Dedifferentiated amniotic fluid mesenchymal stem cell (primary cell): Measurements from ENCODE around the gene RARA.

Experiments
- DNase-seq: peaks from one replicate; pipeline ENCODE4 v3.0.0-alpha.2; 2016; ENCODE audit errors: extremely low spot score

RARA gene

DNA sequence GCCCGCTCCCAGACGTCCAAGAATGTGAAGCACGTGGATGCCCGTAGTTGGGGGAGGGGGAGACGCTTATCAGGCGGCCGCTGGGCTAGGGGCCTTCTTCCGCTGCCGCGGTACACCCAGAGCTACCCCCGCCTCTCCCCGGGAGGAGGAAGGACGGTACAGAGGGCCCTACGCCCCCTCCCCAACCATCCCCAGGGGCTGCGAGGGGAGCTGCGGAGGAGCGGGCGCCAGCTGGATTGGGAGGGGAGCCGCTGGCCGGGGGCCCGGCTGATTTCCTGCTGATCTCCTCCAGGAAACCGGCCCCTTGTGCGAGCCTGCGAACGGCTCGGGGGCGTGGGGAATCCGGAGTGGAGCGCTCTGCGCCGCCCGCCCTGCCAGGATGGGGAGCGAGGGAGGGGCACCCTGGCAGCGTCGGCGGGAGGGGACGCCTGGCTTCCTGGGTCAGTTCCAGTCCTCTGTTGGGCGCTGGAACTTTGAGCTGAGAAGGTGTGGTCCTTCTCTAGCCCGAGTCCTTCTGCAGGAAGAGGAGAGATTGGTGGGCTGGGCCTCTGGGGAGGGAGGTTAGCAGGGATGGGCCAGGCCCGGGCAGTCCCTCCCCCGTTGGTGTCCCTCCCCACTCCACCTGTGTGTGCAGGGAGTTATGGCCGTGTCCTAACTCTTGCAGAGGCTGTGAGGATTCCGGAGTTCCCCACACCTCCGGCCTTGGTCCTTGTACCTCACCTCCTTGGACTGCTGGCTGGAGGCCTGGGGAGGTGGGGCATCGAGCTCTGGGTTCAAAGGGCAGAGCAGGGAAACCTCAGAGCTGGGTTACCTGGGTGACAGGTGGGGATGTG lies 36.4 kb downstream of the RARA start:
- DNase-seq = no peak

DNA sequence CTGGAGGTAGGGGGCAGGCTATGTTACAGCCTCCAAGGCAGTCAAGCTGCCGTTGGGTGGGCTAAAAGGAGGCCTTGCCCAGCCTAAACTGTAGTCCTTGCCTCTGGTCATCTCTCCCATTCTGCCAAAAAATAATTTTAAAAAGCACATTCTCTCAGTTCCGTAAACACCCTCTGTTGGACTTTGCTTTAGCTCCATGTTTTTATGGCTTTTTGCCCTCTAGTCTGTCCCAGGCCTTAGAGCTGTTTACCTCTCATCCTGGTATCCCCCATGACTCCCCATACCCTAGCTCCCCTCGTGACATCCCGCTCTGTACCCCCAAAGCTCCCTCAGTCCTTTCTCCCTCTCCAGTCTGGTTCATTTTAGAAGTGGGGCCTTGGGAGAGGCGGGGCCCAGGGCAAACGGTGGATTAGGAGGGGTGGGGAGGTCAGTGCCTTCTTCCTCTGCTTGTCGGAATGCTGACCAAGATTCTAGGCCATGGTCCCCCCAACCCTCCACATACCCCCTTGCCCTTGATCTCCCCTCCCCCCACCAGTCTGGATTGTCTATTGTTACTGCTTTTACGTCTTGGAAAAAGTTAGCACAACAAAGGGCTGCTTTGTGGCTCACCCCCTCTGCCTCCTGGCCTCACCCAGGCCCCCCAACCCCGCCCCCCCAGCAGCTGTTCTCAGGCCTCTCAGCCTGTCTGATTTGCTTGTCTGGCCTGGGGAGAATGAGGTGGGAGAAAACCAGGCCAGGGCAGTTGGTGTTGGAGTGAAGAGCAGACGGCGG lies 37.2 kb downstream of the RARA start:
- DNase-seq = no peak

DNA sequence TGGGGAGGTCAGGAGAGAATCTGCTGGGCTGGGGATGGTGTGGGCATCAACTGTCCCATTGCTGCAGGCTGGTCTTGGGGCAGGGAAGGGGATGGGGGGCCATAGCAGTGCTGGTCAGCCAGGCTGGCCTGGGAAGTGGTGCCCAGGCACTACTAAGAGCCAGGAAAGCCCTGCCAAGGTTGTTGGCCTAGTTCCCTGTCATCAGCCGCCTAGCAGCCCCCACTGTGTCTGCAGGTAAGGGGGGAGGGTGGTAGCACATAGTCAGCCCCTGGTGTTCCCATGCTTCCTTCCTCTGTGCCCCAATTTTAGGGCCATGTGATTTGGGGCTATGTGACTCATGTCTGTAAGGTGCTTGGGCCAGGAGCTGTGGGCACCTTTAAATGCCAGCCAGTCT lies 37.8 kb downstream of the RARA start:
- DNase-seq = no peak

DNA sequence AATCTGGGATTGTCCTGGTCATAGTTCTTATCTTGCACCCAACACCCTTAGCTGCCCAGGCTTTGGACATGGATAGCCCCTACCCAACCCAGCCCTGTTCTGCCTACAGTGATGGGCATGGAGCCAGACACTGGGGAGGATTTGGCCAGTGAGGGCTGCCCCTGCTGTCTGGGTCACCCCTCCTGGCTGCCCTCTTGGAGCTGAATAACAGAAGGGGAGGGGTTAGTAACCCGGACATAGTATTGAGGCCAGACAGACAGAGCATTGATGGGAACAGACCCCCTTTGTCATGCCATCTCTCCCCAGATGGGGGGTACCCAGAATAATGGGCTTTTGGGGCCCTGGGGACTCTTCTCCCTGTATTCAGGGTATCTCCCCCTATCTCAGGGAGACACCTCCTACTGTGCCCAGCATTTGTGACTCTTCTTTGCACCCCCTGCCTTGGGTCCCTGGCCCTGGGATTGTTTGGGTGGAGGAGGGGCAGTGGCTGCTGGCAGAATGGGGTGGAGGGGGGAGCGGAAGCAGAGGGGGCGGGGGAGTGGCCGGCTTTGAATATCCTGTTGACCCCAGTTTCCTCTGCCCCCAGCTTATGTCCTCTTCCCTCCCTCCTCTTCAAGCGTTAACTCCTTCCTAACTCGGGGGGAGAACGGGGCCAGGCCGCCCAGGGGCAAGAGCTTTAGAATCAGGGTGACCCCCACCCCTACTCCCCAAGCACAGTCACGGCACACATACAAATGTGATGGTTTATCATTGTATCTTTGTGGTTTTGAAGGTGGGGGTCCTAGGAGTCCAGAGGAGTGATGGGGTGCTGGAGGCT lies 38.5 kb downstream of the RARA start:
- DNase-seq = no peak

DNA sequence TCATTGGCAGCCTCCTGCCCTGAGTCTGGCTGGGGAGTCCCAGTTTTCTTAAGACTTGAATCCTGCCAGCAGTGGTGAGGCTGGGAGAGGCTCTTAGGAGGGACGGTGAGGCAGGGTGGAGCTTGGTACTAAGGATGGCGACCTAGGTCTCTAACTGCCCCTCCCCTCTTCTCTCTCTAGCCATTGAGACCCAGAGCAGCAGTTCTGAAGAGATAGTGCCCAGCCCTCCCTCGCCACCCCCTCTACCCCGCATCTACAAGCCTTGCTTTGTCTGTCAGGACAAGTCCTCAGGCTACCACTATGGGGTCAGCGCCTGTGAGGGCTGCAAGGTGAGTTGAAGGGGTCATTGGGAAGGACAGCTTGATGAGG lies 39.1 kb downstream of the RARA start:
- DNase-seq = no peak

DNA sequence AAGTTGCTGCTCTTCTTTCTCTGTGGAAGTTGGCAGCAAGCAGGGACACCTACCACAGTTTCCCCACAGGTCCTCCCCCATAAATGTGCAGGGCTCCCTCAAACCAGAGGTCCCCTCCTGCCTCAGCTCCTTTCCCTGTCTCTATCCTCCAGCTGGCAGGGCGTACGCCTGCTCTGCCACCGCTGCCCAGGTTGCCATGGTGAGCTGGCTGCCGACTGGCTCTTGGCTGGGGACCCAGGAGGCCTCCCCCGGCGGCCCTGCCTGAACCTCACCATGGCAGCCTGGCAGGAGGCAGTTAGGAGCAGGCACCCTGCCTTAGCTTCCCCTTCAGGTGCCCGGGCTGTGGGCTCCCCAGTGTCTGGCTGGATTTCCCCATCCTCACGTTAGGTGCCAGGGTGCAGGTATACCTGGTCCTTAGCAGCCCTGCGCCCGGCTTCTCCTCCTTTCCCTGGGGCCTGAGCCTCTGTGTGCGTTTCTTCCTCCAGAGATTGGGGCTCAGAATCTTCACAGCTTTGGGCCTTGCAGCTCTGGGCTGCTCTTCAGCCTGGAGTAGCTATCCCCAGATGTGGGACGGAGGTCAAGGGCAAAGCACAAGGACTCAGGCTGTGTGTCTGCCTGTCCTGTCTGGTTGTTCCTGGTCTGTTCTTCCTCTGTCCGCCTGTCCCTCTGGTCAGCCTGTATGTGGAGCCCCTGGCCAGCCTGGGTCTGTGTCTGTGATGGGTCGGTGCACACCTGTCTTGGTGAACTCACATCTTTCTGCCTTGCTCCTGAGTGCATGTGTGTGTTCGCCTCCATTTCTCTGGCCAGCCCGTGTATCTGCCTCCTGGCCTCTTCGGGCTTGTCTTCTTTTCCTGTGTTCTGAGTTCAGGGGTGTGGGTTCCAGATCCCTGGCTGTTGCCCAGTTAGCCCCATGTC lies 39.8 kb downstream of the RARA start:
- DNase-seq = no peak

DNA sequence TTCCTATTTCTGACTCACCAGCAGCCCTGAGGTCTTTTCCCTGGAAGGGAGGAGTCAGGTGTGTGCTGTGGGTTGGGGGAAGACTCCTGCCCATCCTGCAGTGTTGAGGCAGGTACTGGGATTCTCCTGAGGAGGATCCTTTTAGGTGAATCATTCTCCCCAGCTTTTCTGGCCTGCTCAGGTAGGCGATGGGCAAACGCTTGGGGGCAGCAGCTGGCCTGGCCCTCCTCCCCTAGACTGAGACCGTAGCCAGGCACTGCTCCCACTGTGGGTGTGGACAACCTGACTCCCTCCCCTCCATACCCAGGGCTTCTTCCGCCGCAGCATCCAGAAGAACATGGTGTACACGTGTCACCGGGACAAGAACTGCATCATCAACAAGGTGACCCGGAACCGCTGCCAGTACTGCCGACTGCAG lies 40.5 kb downstream of the RARA start:
- DNase-seq = no peak

DNA sequence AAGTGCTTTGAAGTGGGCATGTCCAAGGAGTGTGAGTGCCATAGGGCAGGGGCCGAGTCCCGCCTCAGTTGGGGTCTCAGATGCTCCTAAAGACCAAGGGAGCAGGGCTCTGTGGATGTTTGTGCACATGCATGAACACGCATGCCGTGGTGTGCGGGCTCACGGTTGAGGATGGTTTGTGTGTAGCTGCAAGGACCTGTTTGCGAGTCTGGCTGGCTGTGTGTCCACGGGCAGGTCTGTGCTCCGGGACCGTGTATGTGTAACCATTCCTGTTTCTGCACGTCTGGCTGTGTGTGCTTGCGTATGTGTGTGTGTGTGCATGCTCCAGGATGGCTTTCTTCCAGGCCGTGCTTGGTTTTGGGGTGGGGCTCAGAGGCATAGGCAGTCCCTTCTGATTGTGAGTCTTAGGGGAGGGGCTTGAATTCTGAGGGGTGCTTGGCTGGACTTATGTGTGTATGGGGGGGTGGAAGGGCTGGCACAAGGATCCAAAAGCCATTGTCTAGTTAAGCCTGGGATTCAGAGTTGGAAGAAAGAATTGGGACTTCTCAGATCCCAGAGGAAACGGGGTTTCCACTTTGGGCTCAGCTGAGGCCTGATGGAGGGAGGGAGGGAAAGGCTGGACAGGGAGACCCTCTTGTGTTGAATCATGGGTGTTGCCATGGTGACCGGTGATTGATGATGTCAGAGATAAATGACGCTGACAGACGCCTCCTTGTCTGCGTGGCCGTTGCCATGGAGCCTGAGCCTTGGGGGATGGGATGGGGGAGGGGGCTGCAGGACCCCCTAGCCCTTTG lies 41.1 kb downstream of the RARA start:
- DNase-seq = no peak

DNA sequence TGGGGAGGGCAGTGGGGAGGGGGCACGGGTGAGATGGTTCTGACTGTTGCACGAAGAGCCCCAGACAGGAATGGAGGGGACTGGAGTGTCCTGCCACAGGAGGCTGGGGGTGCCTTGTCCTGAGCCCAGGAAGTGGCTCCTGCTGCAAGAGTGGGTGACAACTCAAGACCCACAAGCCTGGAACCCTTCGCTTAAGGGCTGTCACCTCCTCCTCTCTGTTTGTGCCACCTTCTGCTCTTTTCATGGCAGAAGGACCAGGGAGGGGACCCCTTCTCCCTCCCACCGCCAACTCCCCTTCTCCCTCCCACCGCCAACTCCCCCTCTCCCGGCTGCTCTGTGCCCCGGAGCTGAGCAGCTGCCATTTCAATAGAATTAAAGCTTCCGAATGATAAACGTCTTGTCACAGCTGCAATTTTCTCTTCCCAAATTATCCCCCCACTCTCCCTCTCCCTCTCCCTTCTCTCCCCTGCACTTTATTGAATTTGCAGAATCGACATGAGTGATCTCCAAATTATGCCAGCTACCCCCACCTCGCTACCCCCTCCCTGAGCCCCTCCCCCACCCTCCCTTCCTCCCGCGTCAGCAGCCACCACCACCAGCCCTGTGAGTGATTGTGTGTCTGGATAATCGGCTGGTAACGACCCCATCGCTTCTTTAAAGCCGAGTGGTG lies 41.8 kb downstream of the RARA start:
- no peak for DNase-seq

DNA sequence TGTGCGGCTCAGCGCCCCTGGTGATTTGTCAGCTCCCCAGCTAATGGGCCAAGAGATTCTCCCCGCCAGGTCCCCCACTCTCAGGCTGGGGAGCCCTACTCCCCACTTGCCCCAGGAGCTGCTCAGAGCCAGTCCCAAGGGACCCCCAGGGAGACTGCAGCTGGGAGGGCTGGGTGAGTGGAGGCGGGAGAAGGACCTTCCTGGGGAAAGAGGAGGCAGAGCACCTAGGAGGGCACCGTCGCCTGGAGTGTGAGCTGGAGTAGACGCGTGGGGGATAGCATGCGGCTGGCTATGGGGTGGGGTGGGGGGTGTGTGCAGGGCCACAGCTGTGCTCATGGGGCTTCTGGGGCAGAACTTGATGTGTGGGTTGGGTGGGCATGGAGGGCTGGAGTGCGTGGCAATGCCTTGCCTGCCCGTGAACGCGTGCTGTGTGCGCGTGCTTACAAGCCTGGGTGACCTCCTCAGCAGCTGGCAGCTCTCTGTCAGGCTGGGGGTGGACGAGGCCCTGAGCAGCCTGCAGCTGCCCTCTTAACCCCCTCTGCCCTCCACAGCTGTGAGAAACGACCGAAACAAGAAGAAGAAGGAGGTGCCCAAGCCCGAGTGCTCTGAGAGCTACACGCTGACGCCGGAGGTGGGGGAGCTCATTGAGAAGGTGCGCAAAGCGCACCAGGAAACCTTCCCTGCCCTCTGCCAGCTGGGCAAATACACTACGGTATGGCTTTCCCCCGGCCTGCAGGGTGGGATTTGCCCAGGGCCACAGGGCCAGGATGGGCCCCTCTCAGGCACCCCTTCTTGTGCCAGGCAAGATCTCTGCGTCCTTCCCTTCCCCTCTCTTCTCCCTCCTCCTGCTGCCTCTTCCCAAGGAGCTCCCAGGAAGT lies 42.6 kb downstream of the RARA start:
- DNase-seq = no peak

DNA sequence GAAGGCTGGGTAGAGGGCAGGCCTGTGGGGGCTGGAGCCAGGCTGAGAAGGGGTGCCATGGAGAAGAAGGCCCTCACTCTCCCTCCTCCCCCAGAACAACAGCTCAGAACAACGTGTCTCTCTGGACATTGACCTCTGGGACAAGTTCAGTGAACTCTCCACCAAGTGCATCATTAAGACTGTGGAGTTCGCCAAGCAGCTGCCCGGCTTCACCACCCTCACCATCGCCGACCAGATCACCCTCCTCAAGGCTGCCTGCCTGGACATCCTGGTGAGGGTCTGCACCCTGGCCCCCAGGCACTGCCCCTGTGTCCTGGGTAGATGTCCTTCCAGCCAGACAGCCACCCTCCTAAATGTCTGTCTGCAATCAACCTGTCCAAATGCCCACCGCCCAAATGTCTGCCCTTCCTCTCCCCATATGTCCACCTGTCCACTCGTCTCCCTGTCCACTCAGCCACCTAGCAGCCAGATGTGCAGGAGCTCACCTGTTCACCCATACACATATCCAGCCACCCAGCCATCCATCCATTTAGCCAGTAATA lies 43.3 kb downstream of the RARA start:
- no peak for DNase-seq

DNA sequence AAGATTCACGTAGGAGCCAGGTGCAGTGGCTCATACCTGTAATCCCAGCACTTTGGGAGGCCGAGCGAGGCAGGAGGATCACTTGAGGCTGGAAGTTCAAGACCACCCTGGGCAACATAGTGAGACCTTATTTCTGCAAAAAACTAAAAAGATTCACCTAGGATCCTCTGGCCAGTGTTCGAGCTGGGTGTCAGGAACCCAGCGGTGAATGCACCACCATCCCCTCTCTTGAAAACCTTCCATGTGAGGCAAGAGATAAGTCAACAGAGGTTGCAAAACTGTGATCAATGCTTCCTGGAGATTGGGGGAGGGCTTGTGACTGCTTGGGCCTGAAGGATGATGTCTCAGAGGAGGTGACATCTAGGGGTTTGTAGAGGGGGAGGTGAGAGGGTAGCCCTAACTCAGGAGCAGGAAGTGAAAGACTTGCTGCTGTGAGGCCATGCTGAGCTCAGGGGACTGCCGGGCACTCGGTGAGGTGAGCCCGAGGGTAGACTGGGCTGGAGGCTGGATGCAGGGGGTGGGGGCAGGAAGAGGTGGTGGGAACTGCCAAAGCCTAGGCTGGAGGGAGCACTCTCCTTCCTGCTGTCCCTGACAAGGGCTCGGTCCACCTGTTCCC lies 43.9 kb downstream of the RARA start:
- no peak for DNase-seq

DNA sequence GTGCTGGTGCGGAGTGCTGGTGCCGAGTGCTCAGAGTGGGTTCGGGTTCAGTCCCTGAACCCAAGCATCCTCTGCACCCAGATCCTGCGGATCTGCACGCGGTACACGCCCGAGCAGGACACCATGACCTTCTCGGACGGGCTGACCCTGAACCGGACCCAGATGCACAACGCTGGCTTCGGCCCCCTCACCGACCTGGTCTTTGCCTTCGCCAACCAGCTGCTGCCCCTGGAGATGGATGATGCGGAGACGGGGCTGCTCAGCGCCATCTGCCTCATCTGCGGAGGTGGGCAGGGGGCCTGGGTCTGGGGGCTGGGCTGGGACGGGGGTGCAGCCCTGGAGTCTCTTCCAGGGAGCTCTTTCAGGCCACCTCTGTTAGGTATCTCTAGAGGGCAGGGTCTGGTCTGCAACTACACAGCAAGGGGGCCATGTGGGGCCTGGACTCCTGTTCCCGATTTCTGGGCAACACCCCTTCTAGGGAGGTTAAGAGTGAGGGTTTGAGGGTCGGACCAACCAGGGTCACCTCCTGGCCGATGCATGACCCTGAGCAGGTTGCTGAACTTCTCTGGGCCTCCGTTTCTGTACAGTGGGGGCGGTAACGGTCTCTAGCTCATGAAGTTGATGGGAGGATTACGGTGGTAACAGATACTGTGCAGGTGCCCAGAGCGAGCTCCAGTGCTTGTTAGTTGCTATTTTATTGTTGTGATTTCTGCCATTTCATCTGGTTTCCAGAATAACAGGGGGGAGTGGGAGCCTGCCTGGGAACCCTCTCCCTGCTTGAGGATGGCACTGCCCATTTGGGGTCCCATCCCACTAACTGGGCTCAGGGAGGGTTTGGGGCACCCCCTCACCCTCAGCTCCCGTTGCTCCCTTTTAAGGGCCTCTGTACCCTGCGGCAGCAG lies 45.5 kb downstream of the RARA start:
- DNase-seq = no peak

DNA sequence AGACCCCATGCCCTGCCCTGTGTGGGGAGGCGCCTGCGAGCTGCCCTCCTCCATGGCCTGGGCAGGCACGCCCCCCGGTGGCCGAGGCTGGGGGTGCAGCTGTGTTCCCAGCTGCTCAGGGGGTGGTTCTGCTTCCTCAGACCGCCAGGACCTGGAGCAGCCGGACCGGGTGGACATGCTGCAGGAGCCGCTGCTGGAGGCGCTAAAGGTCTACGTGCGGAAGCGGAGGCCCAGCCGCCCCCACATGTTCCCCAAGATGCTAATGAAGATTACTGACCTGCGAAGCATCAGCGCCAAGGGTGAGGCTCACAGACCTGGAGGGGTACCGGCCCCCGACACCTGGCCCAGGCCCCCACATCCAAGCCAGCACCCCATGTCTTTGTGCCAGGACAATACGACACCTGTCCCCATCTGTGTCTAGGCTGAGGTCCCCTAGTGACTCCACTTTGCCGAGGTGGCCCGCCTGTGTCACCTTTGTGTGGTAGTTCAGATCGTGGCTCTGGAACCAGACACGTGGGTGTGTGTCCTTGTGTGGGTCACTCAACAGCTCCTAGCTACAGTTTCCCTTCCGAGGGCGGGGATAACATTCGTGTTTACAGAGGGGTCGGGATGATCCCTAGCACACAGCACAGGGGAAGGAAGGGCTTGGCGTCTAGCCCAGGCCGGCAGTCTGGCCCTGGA lies 46.3 kb downstream of the RARA start:
- DNase-seq = no peak

DNA sequence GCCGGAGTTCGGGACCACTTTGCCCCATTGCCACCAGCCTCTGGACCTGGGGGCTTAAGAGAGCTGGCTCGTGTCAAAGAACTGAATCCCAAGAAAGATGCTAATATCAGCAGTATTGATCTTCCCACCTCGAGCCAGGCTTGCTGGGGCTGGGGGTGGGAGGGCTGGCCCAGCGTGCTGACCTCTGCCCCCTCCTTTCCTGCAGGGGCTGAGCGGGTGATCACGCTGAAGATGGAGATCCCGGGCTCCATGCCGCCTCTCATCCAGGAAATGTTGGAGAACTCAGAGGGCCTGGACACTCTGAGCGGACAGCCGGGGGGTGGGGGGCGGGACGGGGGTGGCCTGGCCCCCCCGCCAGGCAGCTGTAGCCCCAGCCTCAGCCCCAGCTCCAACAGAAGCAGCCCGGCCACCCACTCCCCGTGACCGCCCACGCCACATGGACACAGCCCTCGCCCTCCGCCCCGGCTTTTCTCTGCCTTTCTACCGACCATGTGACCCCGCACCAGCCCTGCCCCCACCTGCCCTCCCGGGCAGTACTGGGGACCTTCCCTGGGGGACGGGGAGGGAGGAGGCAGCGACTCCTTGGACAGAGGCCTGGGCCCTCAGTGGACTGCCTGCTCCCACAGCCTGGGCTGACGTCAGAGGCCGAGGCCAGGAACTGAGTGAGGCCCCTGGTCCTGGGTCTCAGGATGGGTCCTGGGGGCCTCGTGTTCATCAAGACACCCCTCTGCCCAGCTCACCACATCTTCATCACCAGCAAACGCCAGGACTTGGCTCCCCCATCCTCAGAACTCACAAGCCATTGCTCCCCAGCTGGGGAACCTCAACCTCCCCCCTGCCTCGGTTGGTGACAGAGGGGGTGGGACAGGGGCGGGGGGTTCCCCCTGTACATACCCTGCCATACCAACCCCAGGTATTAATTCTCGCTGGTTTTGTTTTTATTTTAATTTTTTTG lies 47.1 kb downstream of the RARA start:
- no peak for DNase-seq
